Endothelial cell of umbilical vein (primary cell): ENCODE measurements around the gene OR4M1. TPM values are rescaled to one million over a fixed set of nuclear protein-coding genes. Genes with fewer than 3 reads are reported as not detected.

Experiments
- BruUV-seq: library from RNA; stranded (reverse); fragments of 400-500 nt; replicated peaks from 2 replicates; lab custom pipeline; 2021; lab: Mats Ljungman, UMichigan
- CTCF ChIA-PET: fragments of 300-600, 350-600 bp; sonication (Branson Sonifier 250); formaldehyde crosslinking; loops from one replicate; lab custom pipeline; 2021; ENCODE audit warnings: antibody characterized with exemption, inconsistent platforms; lab: Charles Lee
- POLR2A ChIA-PET: fragments of 300-600, 350-600 bp; sonication (Branson Sonifier 250); formaldehyde crosslinking; loops from one replicate; lab custom pipeline; 2021; ENCODE audit warnings: antibody characterized with exemption, inconsistent platforms; lab: Charles Lee
- DNase-seq: peaks from one replicate; pipeline ENCODE4 v3.0.0-alpha.2; 2011; ENCODE audit warnings: low read depth, low spot score
- FAIRE-seq: peaks from 2 replicates; lab custom pipeline; 2011; peaks lifted over from hg19 to GRCh38; lab: Jason Lieb, UNC
- H2AFZ ChIP-seq: 2 replicates; pipeline ENCODE4 v1.6.0; 2012; ENCODE audit warnings: low read depth, low read length, control low read depth, inconsistent platforms
- H3K27ac ChIP-seq: 2 replicates; pipeline ENCODE4 v1.5.1; 2011; ENCODE audit warnings: low read depth, mild to moderate bottlenecking, control low read depth, low read length, moderate library complexity; ENCODE audit not compliant: insufficient read depth
- H3K27me3 ChIP-seq, 2 experiments: 2 replicates each; pipeline versions ENCODE4 v1.6.0 to v1.6.1; 2011; ENCODE audit warnings: low read length in 2 of 2, mixed read lengths in 1 of 2; ENCODE audit not compliant: control insufficient read depth in 2 of 2, insufficient read depth in 2 of 2
- H3K36me3 ChIP-seq, 2 experiments: 2 replicates in 1 of 2; 3 replicates in 1 of 2; pipeline ENCODE4 v1.5.1; 2011; ENCODE audit warnings: low read length in 2 of 2, mild to moderate bottlenecking in 1 of 2, moderate library complexity in 1 of 2; ENCODE audit not compliant: control insufficient read depth in 2 of 2, insufficient read depth in 2 of 2; ENCODE audit errors: extremely low read depth in 1 of 2
- H3K4me1 ChIP-seq: 3 replicates; pipeline ENCODE4 v1.5.1; 2011; ENCODE audit warnings: mild to moderate bottlenecking, low read length; ENCODE audit not compliant: control insufficient read depth, insufficient read depth; ENCODE audit errors: extremely low read depth
- H3K4me2 ChIP-seq: 2 replicates; pipeline ENCODE4 v1.6.1; 2011; ENCODE audit warnings: low read length, control low read depth, mixed read lengths; ENCODE audit not compliant: insufficient read depth
- H3K4me3 ChIP-seq, 3 experiments: fragments of 200-600 bp in 1 of 3; sonication (generic), shearing (Covaris generic) in 1 of 3; replicated peaks in 1 of 3; 2 replicates each; pipeline ENCODE4 v1.5.1; 2011 to 2016; ENCODE audit warnings: control low read depth in 3 of 3, low read length in 3 of 3, mild to moderate bottlenecking in 2 of 3, inconsistent platforms in 1 of 3, low read depth in 1 of 3, moderate library complexity in 1 of 3; ENCODE audit not compliant: insufficient read depth in 1 of 3
- H3K79me2 ChIP-seq: 2 replicates; pipeline ENCODE4 v1.6.0; 2012; ENCODE audit warnings: low read length, inconsistent platforms; ENCODE audit not compliant: control insufficient read depth, insufficient read depth
- H3K9ac ChIP-seq: replicated peaks from 2 replicates; pipeline ENCODE3; 2011; ENCODE audit warnings: low read length, control low read depth; ENCODE audit not compliant: insufficient read depth; ENCODE audit errors: extremely low read depth
- H3K9me1 ChIP-seq: replicated peaks from 3 replicates; pipeline ENCODE4 v1.6.0; 2011; ENCODE audit warnings: mild to moderate bottlenecking, low read length; ENCODE audit not compliant: control insufficient read depth, insufficient read depth; ENCODE audit errors: extremely low read depth
- H3K9me3 ChIP-seq: replicated peaks from 2 replicates; pipeline ENCODE4 v1.5.1; 2012; ENCODE audit warnings: low read length, inconsistent platforms; ENCODE audit not compliant: control insufficient read depth, insufficient read depth
- H4K20me1 ChIP-seq: replicated peaks from 2 replicates; pipeline ENCODE3; 2011; ENCODE audit warnings: mild to moderate bottlenecking, low read length; ENCODE audit not compliant: control insufficient read depth, insufficient read depth; ENCODE audit errors: extremely low read depth
- EZH2 ChIP-seq: IDR thresholded peaks from 2 replicates; pipeline ENCODE4 v1.6.1; 2012; ENCODE audit warnings: borderline replicate concordance, low read depth, mild to moderate bottlenecking, moderate library complexity, low read length, inconsistent platforms; ENCODE audit not compliant: severe bottlenecking
- FOS ChIP-seq: IDR thresholded peaks from 2 replicates; pipeline ENCODE4 v1.6.1; 2011; ENCODE audit warnings: mild to moderate bottlenecking, low read length, moderate library complexity, borderline replicate concordance; ENCODE audit not compliant: insufficient read depth
- GATA2 ChIP-seq: IDR thresholded peaks from 2 replicates; pipeline ENCODE4 v1.7.0; 2011; ENCODE audit warnings: low read depth, mild to moderate bottlenecking, moderate library complexity, mixed read lengths, low read length; ENCODE audit not compliant: insufficient read length, insufficient read depth
- JUN ChIP-seq: IDR thresholded peaks from 2 replicates; pipeline ENCODE4 v1.6.1; 2011; ENCODE audit warnings: borderline replicate concordance, low read depth; ENCODE audit not compliant: insufficient read length, insufficient read depth
- MYC ChIP-seq: IDR thresholded peaks from one replicate; pipeline ENCODE4 v1.6.1; 2011; ENCODE audit warnings: mild to moderate bottlenecking, low read depth, low read length
- POLR2A ChIP-seq: IDR thresholded peaks from 2 replicates; pipeline ENCODE4 v1.6.1; 2012; ENCODE audit warnings: low read depth, mild to moderate bottlenecking, control low read depth, low read length
- POLR2AphosphoS5 ChIP-seq: IDR thresholded peaks from 2 replicates; pipeline ENCODE4 v1.6.1; 2012; ENCODE audit warnings: low read depth, mild to moderate bottlenecking, control low read depth, low read length, moderate library complexity; ENCODE audit not compliant: insufficient read depth
- dilution Hi-C: fragments of 300-500 bp; cut with MboI; formaldehyde crosslinking; loops from one replicate; pipeline ENCODE4 v1.15.0; 2019; ENCODE audit warnings: low sequenced_read_pairs; ENCODE audit not compliant: extremely low pct_ligation_motif_present
- intact Hi-C: fragments of 100-400 bp; cut with micrococcal nuclease; formaldehyde crosslinking; loops from one replicate; pipeline ENCODE4 v1.10.0; 2022
- polyA plus RNA-seq, 4 experiments: library from polyadenylated mRNA; depleted of rRNA in 3 of 4; stranded (reverse) in 3 of 4; unstranded in 1 of 4; fragments of >200 nt; gene quantifications; 2 replicates each; pipeline versions ENCODE4 v1.2.1 to v1.2.3, GENCODE V29; 2011 to 2012; ENCODE audit warnings: missing spikeins in 1 of 4
- total RNA-seq: library from RNA; stranded (reverse); gene quantifications from 2 replicates; pipeline ENCODE4 v1.2.3, GENCODE V29; 2021
- TF ChIP-seq, protein P1 (sequence below), 2 donors: IDR thresholded peaks; 1 replicate in 1 of 2; 2 replicates in 1 of 2; pipeline ENCODE4 v1.5.1; 2011; ENCODE audit warnings: low read length in 2 of 2, mild to moderate bottlenecking in 2 of 2, moderate library complexity in 2 of 2, control low read depth in 1 of 2, inconsistent platforms in 1 of 2, low read depth in 1 of 2; ENCODE audit not compliant: insufficient read depth in 1 of 2; ENCODE audit errors: extremely low read depth in 1 of 2
- TF ChIP-seq, protein P2 (sequence below): IDR thresholded peaks from 2 replicates; pipeline ENCODE4 v1.6.1; 2011; ENCODE audit not compliant: insufficient read depth, insufficient read length

Gene OR4M1
- total and polyA plus RNA-seq, 2 donors (not counting 3 experiments of a cell fraction or from before 2014, with no cell fraction given), result not detected

DNA sequence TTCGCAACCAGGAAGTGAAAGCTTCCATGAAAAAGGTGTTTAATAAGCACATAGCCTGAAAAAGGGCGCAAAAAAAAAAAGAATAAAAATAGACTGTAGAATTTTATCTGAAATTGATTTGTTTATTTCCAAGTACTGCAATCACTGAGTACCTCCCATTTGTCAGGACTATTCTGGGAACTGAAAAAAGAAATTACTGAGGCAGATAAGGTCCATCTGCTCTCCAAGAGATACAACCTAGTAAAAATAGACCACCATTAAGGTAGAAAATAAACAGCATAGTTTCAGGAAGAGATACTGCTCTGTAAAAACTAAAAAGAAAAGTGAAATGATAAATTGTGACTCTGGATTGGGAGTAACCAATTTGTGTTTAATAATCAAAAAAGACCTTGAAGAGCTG, 55.0 kb downstream of the OR4M1 start:
- H3K9ac ChIP-seq, result no peak overlapping the region
- BruUV-seq, result no TSS peak
- CTCF ChIA-PET, result no interaction called here
- DNase-seq (no peak), FAIRE-seq (no peak)
- no peak overlapping the region for H3K4me3 ChIP-seq
- no peaks in the 10 kb centered on the region for H3K27me3 ChIP-seq
- no peaks in the 10 kb centered on the region for H3K9me1 ChIP-seq
- intact Hi-C loops (no loop called here), dilution Hi-C loops (no loop called here)
- TF ChIP-seq EZH2, result no peak
- TF ChIP-seq POLR2A, result no peak
- TF ChIP-seq, protein P1, sequence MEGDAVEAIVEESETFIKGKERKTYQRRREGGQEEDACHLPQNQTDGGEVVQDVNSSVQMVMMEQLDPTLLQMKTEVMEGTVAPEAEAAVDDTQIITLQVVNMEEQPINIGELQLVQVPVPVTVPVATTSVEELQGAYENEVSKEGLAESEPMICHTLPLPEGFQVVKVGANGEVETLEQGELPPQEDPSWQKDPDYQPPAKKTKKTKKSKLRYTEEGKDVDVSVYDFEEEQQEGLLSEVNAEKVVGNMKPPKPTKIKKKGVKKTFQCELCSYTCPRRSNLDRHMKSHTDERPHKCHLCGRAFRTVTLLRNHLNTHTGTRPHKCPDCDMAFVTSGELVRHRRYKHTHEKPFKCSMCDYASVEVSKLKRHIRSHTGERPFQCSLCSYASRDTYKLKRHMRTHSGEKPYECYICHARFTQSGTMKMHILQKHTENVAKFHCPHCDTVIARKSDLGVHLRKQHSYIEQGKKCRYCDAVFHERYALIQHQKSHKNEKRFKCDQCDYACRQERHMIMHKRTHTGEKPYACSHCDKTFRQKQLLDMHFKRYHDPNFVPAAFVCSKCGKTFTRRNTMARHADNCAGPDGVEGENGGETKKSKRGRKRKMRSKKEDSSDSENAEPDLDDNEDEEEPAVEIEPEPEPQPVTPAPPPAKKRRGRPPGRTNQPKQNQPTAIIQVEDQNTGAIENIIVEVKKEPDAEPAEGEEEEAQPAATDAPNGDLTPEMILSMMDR (IDR thresholded peaks at IDR 0.05; ENCODE audit: extremely low read depth in 1 of 2, insufficient read depth in 1 of 2, low read depth in 1 of 2, low read length in 2 of 2), result no peak
- no peak for TF ChIP-seq GATA2
- TF ChIP-seq POLR2AphosphoS5, result no peak
- no peak for TF ChIP-seq MYC
- TF ChIP-seq, protein P2, sequence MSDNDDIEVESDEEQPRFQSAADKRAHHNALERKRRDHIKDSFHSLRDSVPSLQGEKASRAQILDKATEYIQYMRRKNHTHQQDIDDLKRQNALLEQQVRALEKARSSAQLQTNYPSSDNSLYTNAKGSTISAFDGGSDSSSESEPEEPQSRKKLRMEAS, result no peak
- TF ChIP-seq FOS, result no peak
- no peak for TF ChIP-seq JUN
- H3K9me3 ChIP-seq, result peaks cover 1% of the 10 kb centered on the region
- H3K4me1 ChIP-seq, result no peaks in the 10 kb centered on the region
- H3K27ac ChIP-seq, result no peak overlapping the region
- H3K4me2 ChIP-seq, result no peak overlapping the region
- POLR2A ChIA-PET, result no interaction called here
- H4K20me1 ChIP-seq, result no peaks in the 10 kb centered on the region
- no peaks in the 10 kb centered on the region for H3K79me2 ChIP-seq
- H2AFZ ChIP-seq, result no peak overlapping the region
- no peaks in the 10 kb centered on the region for H3K36me3 ChIP-seq

Other genes with a start within 250 kb of the OR4M1 start
- gene OR11H2, start 59.6 kb upstream of the OR4M1 start, total RNA-seq, result not detected in 2 replicates
- not detected in 2 replicates for gene OR11H2, start 59.6 kb upstream of the OR4M1 start, polyA plus RNA-seq
- gene OR4Q3, start 29.9 kb upstream of the OR4M1 start, total RNA-seq, result not detected in 2 replicates
- gene OR4Q3, start 29.9 kb upstream of the OR4M1 start, polyA plus RNA-seq, result not detected in 2 replicates
- not detected in 2 replicates for gene OR4N2, start 30.3 kb downstream of the OR4M1 start, total RNA-seq
- gene OR4N2, start 30.3 kb downstream of the OR4M1 start, polyA plus RNA-seq, result not detected in 2 replicates
- not detected in 2 replicates for gene OR4K2, start 101.6 kb downstream of the OR4M1 start, total RNA-seq
- gene OR4K2, start 101.6 kb downstream of the OR4M1 start, polyA plus RNA-seq, result not detected in 2 replicates
- gene OR4K5, start 147.1 kb downstream of the OR4M1 start, total RNA-seq, result not detected in 2 replicates
- not detected in 2 replicates for gene OR4K5, start 147.1 kb downstream of the OR4M1 start, polyA plus RNA-seq
- gene OR4K1, start 157.4 kb downstream of the OR4M1 start, total RNA-seq, result not detected in 2 replicates
- gene OR4K1, start 157.4 kb downstream of the OR4M1 start, polyA plus RNA-seq, result not detected in 2 replicates
- gene OR4K15, start 202.1 kb downstream of the OR4M1 start, total RNA-seq, result not detected in 2 replicates
- gene OR4K15, start 202.1 kb downstream of the OR4M1 start, polyA plus RNA-seq, result not detected in 2 replicates
- not detected in 2 replicates for gene OR4Q2, start 228.7 kb downstream of the OR4M1 start, total RNA-seq
- not detected in 2 replicates for gene OR4Q2, start 228.7 kb downstream of the OR4M1 start, polyA plus RNA-seq
- gene OR4K14, start 245.8 kb downstream of the OR4M1 start, total RNA-seq, result not detected in 2 replicates
- not detected in 2 replicates for gene OR4K14, start 245.8 kb downstream of the OR4M1 start, polyA plus RNA-seq